Measurements from ENCODE around the gene IMMP2L.
"Not testable (repeated sequence)": the region's sequence is repeated elsewhere in the genome, so short reads cannot be mapped to it uniquely, and the experiment has no call there.

IMMP2L gene

GRCh38 chr7:111339006-111339405 lies 223.3 kb downstream of the IMMP2L start:
- DNase-seq, result no peak

- no peak for DNase-seq
Measured at GRCh38 chr7:111333010-111333409, 229.3 kb downstream of the IMMP2L start.

GRCh38 chr7:111330235-111330523 lies 232.1 kb downstream of the IMMP2L start:
- DNase-seq, result no peak

- no peak for DNase-seq
Measured at GRCh38 chr7:111329367-111330234, 232.7 kb downstream of the IMMP2L start.

- no peak for DNase-seq
Measured at GRCh38 chr7:111328487-111328886, 233.8 kb downstream of the IMMP2L start.

- no peak for DNase-seq
Measured at GRCh38 chr7:111324776-111325175, 237.5 kb downstream of the IMMP2L start.

- no peak for DNase-seq
Measured at GRCh38 chr7:111324228-111324627, 238.1 kb downstream of the IMMP2L start.

GRCh38 chr7:111323670-111324069 lies 238.6 kb downstream of the IMMP2L start:
- not testable (repeated sequence) for DNase-seq

GRCh38 chr7:111320133-111320532 lies 242.2 kb downstream of the IMMP2L start:
- no peak for DNase-seq

- no peak for DNase-seq
Measured at GRCh38 chr7:111312966-111313365, 249.3 kb downstream of the IMMP2L start.

- no peak for DNase-seq
Measured at GRCh38 chr7:111308691-111309090, 253.6 kb downstream of the IMMP2L start.

GRCh38 chr7:111301891-111302290 lies 260.4 kb downstream of the IMMP2L start:
- DNase-seq, result no peak

GRCh38 chr7:111294494-111294893 lies 267.8 kb downstream of the IMMP2L start:
- no peak for DNase-seq

GRCh38 chr7:111292026-111292470 lies 270.2 kb downstream of the IMMP2L start:
- no peak for DNase-seq

GRCh38 chr7:111290982-111291381 lies 271.3 kb downstream of the IMMP2L start:
- no peak for DNase-seq

- DNase-seq, result no peak
Measured at GRCh38 chr7:111290419-111290818, 271.9 kb downstream of the IMMP2L start.

GRCh38 chr7:111288441-111288840 lies 273.9 kb downstream of the IMMP2L start:
- not testable (repeated sequence) for DNase-seq

GRCh38 chr7:111282626-111283025 lies 279.7 kb downstream of the IMMP2L start:
- DNase-seq, result no peak

GRCh38 chr7:111274857-111275256 lies 287.4 kb downstream of the IMMP2L start:
- no peak for DNase-seq

GRCh38 chr7:111272092-111272491 lies 290.2 kb downstream of the IMMP2L start:
- DNase-seq, result no peak

GRCh38 chr7:111270794-111271193 lies 291.5 kb downstream of the IMMP2L start:
- DNase-seq, result not testable (repeated sequence)

- no peak for DNase-seq
Measured at GRCh38 chr7:111268941-111269340, 293.4 kb downstream of the IMMP2L start.

- DNase-seq, result no peak
Measured at GRCh38 chr7:111266613-111267012, 295.7 kb downstream of the IMMP2L start.

- DNase-seq, result no peak
Measured at GRCh38 chr7:111265394-111265793, 296.9 kb downstream of the IMMP2L start.
